ENCODE measurements around the gene C10orf105.

GRCh38 chr10:71691405-71691804, 28.2 kb downstream of the C10orf105 start:
- TF ChIP-seq GATA3 (IDR thresholded peaks at IDR 0.05; ENCODE audit: low read depth, low read length) (no peak), GATA2 (IDR thresholded peaks at IDR 0.05; ENCODE audit: low read depth, low read length) (no peak)
